Measurements from ENCODE around the gene ATP5PD. TPM values are rescaled to one million over a fixed set of nuclear protein-coding genes. Genes with fewer than 3 reads are reported as not detected.

Gene ATP5PD
- total and polyA plus RNA-seq, 2 donors (not counting 1 experiment from before 2014, with no cell fraction given) = 92.1 to 101 TPM

GRCh38 chr17:75049706-75050105 lies 2.9 kb upstream of the ATP5PD start:
- peaks cover 0 to 15% of the 10 kb centered on the region in 2 experiments for H3K36me3 ChIP-seq (replicated peaks in 1 of 2; ENCODE audit: control extremely low read depth in 1 of 2, control insufficient read depth in 1 of 2, extremely low read depth in 1 of 2, insufficient read depth in 2 of 2, low read length in 1 of 2)
- no peak overlapping the region for H3K27ac ChIP-seq (ENCODE audit: low read length in 2 of 2)
- no peaks in the 10 kb centered on the region for H4K20me1 ChIP-seq (ENCODE audit: control insufficient read depth, insufficient read depth, low read length, poor library complexity, severe bottlenecking)
- no peak for DNase-seq
- H3K9me3 ChIP-seq (ENCODE audit: control extremely low read depth in 1 of 3, control insufficient read depth in 2 of 3, insufficient read depth in 1 of 3, low read length in 2 of 3) = no peaks in the 10 kb centered on the region
- Mint-ChIP-seq H3K27me3 (no peaks in the 10 kb centered on the region), H3K4me1 (peaks cover 25% of the 10 kb centered on the region), H3K9me3 (ENCODE audit: insufficient read depth) (no peaks in the 10 kb centered on the region), H3K27ac (no peak overlapping the region), H3K4me3 (no peak overlapping the region)
- no peaks in the 10 kb centered on the region for H3K27me3 ChIP-seq (replicated peaks in 1 of 4; ENCODE audit: control extremely low read depth in 1 of 4, control insufficient read depth in 3 of 4, insufficient read depth in 4 of 4, low read length in 3 of 4)
- no peak for ATAC-seq (ENCODE audit: low read depth)
- peaks cover 13 to 16% of the 10 kb centered on the region in 2 donors for H3K4me1 ChIP-seq (ENCODE audit: control insufficient read depth in 2 of 2, insufficient read depth in 2 of 2, low read length in 2 of 2)
- ChIA-PET CTCF (interaction anchor here (0.8 to 2.3 kb wide), 3 partner anchors 10 to 122 kb away, joined by 3 to 6 read pairs (median 4); no protein-coding TSS in a partner anchor), POLR2A (no interaction called here)
- peaks cover 17% of the 10 kb centered on the region for H3K79me2 ChIP-seq (ENCODE audit: control insufficient read depth, insufficient read depth, low read length)
- no peak overlapping the region for H3K4me2 ChIP-seq (replicated peaks; ENCODE audit: low read depth, low read length, poor library complexity, severe bottlenecking)
- intact Hi-C loops (cut with micrococcal nuclease) = loop anchor here (5.0 to 10.0 kb wide), 2 partner anchors 133 to 155 kb away; partner anchors contain the start of genes NUP85 and SUMO2
- no peak overlapping the region for H3K9ac ChIP-seq (ENCODE audit: low read length)
- H3K4me3 ChIP-seq (ENCODE audit: control extremely low read depth in 1 of 5, extremely low read depth in 1 of 5, insufficient read depth in 1 of 5, low read depth in 2 of 5, low read length in 4 of 5) = no peak overlapping the region
- H2AFZ ChIP-seq (ENCODE audit: insufficient read depth, low read depth, low read length, poor library complexity, severe bottlenecking) = no peak overlapping the region
- TF ChIP-seq EZH2 (IDR thresholded peaks at IDR 0.05; ENCODE audit: borderline replicate concordance, insufficient read depth, low read depth, low read length, poor library complexity, severe bottlenecking) = no peak
- TF ChIP-seq, protein P1, sequence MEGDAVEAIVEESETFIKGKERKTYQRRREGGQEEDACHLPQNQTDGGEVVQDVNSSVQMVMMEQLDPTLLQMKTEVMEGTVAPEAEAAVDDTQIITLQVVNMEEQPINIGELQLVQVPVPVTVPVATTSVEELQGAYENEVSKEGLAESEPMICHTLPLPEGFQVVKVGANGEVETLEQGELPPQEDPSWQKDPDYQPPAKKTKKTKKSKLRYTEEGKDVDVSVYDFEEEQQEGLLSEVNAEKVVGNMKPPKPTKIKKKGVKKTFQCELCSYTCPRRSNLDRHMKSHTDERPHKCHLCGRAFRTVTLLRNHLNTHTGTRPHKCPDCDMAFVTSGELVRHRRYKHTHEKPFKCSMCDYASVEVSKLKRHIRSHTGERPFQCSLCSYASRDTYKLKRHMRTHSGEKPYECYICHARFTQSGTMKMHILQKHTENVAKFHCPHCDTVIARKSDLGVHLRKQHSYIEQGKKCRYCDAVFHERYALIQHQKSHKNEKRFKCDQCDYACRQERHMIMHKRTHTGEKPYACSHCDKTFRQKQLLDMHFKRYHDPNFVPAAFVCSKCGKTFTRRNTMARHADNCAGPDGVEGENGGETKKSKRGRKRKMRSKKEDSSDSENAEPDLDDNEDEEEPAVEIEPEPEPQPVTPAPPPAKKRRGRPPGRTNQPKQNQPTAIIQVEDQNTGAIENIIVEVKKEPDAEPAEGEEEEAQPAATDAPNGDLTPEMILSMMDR (IDR thresholded peaks at IDR 0.05) = no peak

DNA sequence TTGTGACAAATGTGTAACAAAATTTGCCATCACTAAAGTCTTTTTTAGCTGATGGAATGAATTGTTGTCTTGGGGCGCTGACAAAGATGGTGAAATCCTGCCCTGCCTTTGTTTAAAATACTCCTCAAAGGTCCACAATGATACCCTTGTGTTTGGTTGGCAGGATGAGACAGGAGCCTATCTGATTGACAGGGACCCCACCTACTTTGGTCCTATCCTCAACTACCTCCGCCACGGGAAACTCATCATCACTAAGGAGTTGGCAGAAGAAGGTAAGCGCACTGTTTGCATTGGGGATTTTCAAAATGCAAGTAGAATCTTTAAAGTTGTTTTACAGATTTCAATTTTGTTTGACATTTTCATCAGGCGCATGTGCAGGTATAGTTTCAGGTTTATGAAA lies 2.3 kb upstream of the ATP5PD start:
- intact Hi-C loops (cut with micrococcal nuclease) = loop anchor here (5.0 to 10.0 kb wide), 2 partner anchors 133 to 156 kb away; partner anchors contain the start of genes NUP85 and SUMO2
- peak overlapping the region; percentile 93 for H3K4me3 Mint-ChIP-seq
- 92% methylated on average over 2 of the region's 5 CpGs for WGBS (ENCODE audit: insufficient coverage)

More for the DNA sequence above, 2.3 kb upstream of the ATP5PD start:
- H3K27ac ChIP-seq (ENCODE audit: low read length in 2 of 2) = no peak overlapping the region
- H3K27me3 Mint-ChIP-seq = no peaks in the 10 kb centered on the region
- ChIA-PET POLR2A (interaction anchor here (0.6 kb wide), 1 partner anchor 321 kb away, joined by 5 read pairs; no protein-coding TSS in a partner anchor), CTCF (interaction anchor here (0.8 to 2.3 kb wide), 5 partner anchors 11 to 123 kb away, joined by 3 to 6 read pairs (median 4); partner anchors contain the start of gene MRPL58)
- peaks cover 0 to 12% of the 10 kb centered on the region in 2 experiments for H3K36me3 ChIP-seq (replicated peaks in 1 of 2; ENCODE audit: control extremely low read depth in 1 of 2, control insufficient read depth in 1 of 2, extremely low read depth in 1 of 2, insufficient read depth in 2 of 2, low read length in 1 of 2)
- H3K9me3 Mint-ChIP-seq (ENCODE audit: insufficient read depth) = no peaks in the 10 kb centered on the region
- no peak overlapping the region for H3K9ac ChIP-seq (ENCODE audit: low read length)
- H3K27ac Mint-ChIP-seq = peak overlapping the region; percentile 23
- no peak for DNase-seq
- no peak overlapping the region for H3K4me2 ChIP-seq (replicated peaks; ENCODE audit: low read depth, low read length, poor library complexity, severe bottlenecking)
- H3K4me3 ChIP-seq (ENCODE audit: control extremely low read depth in 1 of 5, extremely low read depth in 1 of 5, insufficient read depth in 1 of 5, low read depth in 2 of 5, low read length in 4 of 5) = no peak overlapping the region
- H3K27me3 ChIP-seq (replicated peaks in 1 of 4; ENCODE audit: control extremely low read depth in 1 of 4, control insufficient read depth in 3 of 4, insufficient read depth in 4 of 4, low read length in 3 of 4) = no peaks in the 10 kb centered on the region
- no peak for ATAC-seq (ENCODE audit: low read depth)
- H3K9me3 ChIP-seq (ENCODE audit: control extremely low read depth in 1 of 3, control insufficient read depth in 2 of 3, insufficient read depth in 1 of 3, low read length in 2 of 3) = no peaks in the 10 kb centered on the region
- no peak overlapping the region for H2AFZ ChIP-seq (ENCODE audit: insufficient read depth, low read depth, low read length, poor library complexity, severe bottlenecking)
- TF ChIP-seq, protein P1 (IDR thresholded peaks at IDR 0.05) = no peak
- TF ChIP-seq EZH2 (IDR thresholded peaks at IDR 0.05; ENCODE audit: borderline replicate concordance, insufficient read depth, low read depth, low read length, poor library complexity, severe bottlenecking) = no peak
- no peaks in the 10 kb centered on the region for H4K20me1 ChIP-seq (ENCODE audit: control insufficient read depth, insufficient read depth, low read length, poor library complexity, severe bottlenecking)
- H3K79me2 ChIP-seq (ENCODE audit: control insufficient read depth, insufficient read depth, low read length) = peaks cover 17% of the 10 kb centered on the region
- H3K4me1 ChIP-seq (ENCODE audit: control insufficient read depth in 2 of 2, insufficient read depth in 2 of 2, low read length in 2 of 2) = peaks cover 13 to 16% of the 10 kb centered on the region in 2 donors
- H3K4me1 Mint-ChIP-seq = peaks cover 27% of the 10 kb centered on the region

All from B cell (primary cell).